Measurements from ENCODE around the gene CD300LB.
"Not testable (repeated sequence)": the region's sequence is repeated elsewhere in the genome, so short reads cannot be mapped to it uniquely, and the experiment has no call there.

CD300LB gene

GRCh38 chr17:74525465-74525725 lies 5.9 kb downstream of the CD300LB start:
- no peak for DNase-seq (ENCODE audit: low read depth)

- DNase-seq (ENCODE audit: low read depth), result no peak
Observed at GRCh38 chr17:74524653-74525464, 6.4 kb downstream of the CD300LB start.

- DNase-seq (ENCODE audit: low read depth), result no peak
Observed at GRCh38 chr17:74523308-74523707, 8.0 kb downstream of the CD300LB start.

GRCh38 chr17:74522381-74523105 lies 8.7 kb downstream of the CD300LB start:
- DNase-seq (ENCODE audit: low read depth), result no peak

DNA sequence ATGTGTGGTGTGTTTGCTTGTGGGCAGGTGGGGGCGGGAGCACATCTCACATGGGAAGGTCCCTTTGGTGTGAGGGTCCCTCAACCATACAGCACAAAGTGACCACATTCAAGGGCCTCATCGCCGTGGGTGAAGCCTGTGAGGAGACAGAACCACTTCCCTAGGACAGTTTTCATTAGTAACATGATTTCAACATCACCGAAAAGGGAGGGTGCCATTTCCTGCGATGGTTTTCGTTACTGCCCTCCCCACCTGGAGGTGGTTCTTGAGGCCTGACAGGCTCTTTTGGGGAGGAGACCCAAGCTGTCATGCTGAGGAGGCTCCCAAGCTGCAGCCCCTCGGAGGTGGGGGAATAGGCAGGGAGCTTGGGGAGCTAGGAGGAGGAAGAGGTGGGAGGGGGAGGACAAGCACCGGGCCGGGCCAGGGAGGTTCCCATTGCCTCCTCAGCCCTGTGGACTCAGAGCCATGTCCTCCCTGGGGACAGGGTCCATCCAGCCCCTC lies 9.5 kb downstream of the CD300LB start:
- DNase-seq (ENCODE audit: low read depth), result no peak

DNA sequence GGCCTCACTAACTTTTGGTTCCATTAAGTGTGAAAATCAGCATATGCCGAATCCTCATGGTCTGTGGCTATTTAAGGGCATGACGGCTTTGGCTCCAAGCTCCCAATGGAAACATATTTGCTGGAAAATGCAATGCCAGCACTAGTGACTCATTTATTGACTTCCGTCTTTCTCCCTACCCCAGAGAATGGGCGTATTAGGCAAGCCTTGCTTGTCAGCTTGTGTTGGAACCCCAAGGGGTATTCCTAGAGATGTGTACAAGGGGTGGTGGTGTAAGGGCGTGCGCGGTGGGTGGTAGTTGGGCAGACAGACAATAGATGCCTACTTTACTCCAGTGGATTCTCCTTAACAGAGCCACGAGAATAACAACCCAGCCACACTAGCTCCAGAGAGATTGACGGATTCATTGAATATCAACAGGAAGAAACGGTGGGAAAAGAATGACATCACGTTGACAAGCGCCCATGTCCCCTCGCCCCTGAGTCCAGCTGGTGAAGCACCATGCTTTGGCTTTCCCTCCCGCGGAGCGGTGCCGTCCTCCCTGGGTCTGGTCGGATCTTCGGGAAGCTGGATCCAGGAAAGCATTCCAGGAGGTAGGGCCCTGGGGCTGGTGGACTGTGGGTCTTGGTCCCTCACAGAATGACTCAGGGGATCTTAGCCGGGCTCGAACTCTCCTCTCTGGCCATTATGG lies 10.3 kb downstream of the CD300LB start:
- DNase-seq (ENCODE audit: low read depth), result no peak

DNA sequence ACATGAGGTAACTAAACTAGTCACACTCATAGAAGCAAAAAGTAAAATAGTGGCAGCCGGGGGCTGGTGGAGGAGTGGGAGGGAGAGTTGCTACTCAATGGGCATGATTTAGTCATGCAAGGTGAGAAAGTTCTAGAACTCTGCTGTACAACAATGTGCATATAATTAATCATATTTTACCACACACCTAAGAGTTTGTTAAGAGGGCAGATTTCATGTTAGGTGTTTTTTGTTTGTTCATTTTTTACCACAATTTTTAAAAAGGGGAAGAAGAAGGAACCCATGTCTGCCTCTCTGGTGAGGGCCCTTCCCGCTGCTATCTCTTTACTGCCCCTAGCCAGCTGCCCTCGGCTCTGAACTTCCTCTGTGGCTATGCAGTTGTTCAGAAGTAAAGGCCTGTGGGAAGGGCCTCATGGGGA lies 11.2 kb downstream of the CD300LB start:
- no peak for DNase-seq (ENCODE audit: low read depth)

DNA sequence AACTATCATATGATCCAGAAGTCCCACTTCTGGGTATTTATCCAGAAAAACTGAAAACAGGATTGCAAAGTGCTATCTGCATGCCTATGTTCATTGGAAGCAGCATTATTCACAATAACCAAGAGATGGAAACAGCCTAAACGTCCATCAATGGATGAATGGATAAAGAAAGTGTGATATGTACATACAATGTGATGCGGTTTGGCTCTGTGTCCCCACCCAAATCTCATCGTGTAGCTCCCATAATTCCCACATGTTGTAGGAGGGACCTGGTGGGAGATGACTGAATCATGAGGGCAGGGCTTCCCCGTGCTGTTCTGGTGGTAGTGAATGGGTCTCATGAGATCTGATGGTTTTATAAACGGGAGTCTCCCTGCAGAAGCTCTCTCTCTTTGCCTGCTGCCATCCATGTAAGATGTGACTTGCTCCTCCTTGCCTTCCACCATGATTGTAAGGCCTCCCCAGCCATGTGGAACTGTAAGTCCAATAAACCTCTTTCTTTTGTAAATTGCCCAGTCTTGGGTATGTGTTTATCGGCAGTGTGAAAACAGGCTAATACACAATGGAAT lies 12.8 kb downstream of the CD300LB start:
- DNase-seq (ENCODE audit: low read depth), result not testable (repeated sequence)

DNA sequence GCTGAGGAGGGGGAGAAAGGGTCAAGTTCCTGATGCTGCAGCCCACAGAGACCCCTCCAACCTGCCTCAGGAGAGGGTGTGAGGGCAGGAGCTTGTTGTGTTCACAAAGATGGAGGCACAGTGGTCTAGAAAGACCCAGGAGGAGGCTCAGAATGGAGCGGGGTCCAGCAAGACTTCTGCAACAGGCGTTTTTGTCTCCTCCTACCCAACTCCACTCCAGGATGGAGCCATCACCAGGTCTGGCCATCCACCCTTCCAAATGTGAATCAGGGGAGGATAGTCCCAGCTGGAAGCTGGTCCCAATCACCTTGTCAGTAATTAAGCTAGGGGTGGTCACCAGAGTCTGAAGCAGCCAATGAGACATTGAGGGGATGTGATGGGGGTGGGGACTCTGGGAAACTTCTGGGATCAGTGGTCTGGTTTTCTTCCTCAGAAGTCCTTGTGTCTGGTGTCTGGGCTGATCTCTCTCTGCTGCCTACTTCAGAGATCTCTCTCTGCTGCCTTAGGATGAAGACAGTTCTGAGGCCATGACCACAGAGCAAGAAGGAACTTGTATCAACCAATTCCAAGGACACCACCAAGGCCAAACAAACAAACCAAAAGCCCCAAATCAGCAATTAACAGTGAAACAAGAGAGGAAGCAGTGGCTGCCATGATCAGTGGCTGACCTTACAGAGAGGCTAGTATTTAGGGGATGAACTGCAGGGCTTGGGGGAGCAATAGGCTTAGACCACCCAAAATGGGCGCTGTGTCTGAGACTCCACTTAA lies 14.5 kb downstream of the CD300LB start:
- DNase-seq (ENCODE audit: low read depth), result no peak

DNA sequence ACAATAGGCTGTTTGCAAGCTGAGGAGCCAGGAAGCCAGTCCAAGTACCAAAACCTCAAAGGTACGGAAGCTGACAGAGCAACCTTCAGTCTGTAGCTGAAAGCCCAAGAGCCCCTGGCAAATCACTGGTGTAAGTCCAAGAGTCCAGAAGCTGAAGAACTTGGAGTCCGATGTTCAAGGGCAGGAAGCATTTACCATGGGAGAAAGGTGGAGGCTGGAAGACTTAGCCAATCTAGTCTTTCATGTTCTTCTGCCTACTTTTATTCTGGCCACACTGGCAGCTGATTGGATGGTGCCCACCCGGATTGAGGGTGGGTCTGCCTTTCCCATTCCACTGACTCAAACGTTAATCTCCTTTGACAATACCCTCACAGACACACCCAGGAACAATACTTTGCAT lies 15.3 kb downstream of the CD300LB start:
- no peak for DNase-seq (ENCODE audit: low read depth)

- no peak for DNase-seq (ENCODE audit: low read depth)
Observed at GRCh38 chr17:74514632-74515334, 16.5 kb downstream of the CD300LB start.

DNA sequence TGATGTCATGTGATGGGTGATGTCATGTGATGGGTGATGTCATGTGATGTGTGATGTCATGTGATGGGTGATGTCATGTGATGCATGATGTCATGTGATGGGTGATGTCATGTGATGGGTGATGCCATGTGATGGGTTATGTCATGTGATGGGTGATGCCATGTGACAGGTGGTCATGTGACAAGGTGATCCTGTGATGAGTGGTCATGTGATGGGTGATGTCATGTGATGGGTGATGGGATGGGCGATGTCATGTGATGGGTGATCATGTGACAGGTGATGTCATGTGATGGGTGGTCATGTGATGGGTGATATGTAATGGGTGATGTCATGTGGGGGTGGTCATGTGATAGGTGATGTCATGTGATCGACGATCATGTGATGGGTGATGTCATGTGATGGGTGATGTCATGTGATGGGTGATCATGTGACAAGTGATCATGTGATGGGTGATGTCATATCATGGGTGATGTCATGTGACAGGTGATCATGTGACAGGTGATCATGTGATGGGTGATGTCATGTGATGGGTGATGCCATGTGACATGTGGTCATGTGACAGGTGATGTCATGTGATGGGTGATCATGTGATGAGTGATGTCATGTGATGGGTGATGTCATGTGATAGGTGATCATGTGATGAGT lies 17.2 kb downstream of the CD300LB start:
- DNase-seq (ENCODE audit: low read depth), result peak; percentile 38

DNA sequence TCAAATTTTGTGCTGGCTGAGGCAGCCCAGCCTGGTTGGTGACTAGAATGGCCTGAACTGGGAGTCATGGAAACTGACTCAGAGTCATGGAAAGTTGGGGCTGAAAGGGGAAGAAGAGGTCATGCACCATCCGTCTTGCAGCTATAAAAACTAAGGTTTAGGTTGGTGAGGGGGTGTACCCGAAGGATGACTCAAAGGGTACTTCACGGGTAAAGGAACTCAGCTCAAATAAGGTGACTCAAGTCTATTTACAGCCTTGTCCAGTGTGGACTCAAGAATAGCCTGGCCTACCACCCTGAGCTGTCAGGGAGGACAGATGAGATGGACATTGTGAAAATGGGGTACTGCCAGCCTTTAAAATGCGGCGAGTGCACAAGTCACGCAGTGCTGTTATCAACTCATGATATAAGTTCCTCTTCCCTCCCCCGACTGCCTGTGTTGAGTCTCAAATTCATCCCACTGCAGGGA lies 18.6 kb downstream of the CD300LB start:
- DNase-seq (ENCODE audit: low read depth), result peak; percentile 71

DNA sequence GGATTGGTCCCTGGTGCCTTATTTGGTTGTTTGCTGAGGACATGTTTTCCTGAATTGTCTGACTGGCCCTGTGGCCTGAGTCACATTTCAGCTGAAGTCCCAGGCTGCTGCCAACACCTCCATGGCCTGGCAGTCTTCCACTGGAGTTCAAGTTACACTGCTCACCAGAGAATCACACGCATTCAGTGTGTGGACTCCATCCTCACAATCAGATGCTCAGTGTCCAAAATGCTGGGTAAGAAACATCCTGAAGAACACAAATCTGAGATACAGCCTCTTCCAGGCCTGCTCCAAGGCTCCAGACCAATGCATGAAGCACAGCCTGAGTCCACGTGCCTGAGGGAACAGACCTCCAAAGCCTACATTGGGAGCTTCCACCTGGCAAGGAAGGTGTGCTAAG lies 19.2 kb downstream of the CD300LB start:
- no peak for DNase-seq (ENCODE audit: low read depth)

DNA sequence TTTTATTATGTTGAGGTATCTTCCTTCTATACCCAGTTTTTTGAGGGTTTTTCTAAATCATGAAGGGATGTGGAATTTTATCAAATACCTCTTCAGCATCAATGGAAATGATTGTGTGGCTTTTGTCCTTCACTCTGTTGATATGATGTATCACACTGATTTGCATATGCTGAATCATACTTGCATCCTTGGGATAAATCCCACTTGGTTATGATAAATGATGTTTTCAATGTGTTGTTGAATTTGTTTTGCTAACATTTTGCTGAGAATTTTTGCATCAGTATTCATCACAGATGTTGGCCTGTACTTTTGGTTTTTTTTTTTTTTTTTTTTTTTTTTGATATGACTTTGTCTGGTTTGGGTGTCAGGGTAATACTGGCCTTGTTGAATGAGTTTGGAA lies 23.1 kb downstream of the CD300LB start:
- no peak for DNase-seq (ENCODE audit: low read depth)

DNA sequence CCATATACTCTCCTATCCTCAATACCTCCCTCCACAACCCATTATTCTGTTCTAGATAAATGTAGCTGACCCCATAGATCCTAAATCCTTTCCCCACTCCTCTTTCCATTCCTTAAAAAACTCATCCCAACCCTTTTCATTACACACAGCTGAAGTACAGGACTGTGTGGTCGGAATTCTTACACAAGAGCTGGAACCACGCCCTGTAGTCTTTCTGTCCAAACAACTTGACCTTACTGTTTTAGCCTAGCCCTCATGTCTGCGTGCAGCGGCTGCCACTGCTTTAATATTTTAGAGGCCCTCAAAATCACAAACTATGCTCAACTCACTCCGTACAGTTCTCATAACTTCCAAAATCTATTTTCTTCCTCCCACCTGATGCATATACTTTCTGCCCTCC lies 27.3 kb downstream of the CD300LB start:
- DNase-seq (ENCODE audit: low read depth), result not testable (repeated sequence)

DNA sequence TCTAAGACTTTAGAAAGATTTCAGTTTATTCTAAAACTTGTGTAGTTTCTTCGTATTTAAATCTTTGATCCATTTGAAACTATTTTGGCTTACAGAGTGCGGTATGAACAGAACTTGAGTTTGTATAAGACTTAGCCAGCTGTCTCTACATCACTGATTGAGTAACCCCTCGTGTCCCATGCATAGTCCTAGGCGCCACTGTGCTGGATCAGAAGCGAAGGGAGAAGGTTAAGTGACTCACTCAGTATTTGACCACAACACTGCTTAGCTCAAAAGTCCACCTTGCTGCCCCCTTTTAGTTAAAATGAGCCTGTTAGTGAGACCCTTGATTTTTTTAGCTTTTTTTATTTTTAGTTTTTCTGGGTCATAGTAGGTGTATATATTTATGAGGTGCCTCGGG lies 28.4 kb downstream of the CD300LB start:
- DNase-seq (ENCODE audit: low read depth), result no peak

DNA sequence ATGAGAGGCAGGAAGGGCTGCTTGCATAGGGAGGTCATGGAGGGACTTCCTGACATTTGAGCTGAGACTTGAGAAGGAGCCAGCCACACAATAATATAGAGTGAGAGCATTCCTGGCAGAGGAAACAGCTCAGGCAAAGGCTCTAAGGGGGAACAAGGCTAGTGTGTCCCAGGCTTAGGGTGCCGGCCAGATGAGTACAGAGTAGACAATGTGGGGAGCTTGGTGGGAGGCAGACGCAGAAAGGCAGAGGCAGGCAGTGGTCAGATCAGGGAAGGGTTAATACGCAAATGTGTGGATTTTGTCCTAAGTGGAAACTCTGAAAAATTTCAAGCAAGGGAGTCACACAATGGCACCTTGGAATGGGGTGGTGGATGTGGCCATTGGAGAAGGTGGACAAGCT lies 31.3 kb downstream of the CD300LB start:
- no peak for DNase-seq (ENCODE audit: low read depth)

DNA sequence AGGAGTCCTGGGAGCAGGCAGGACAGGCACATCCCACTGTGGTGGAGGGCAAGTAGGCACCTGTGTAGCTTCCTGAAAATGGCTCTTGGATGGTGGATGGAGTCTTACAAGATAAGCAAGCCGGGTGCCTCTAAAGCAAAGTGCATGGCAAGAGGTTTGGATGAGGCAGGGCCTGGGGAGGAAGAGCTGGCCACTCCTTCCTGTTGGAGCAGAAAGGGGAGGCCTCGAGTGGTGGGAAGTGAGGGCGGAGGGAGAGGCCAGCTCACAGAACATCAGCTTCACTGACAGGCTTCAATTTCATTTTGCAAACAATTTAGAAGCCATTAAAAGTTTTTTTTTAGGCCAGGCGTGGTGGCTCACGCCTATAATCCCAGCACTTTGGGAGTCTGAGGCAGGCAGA lies 33.8 kb downstream of the CD300LB start:
- no peak for DNase-seq (ENCODE audit: low read depth)

- DNase-seq (ENCODE audit: low read depth), result no peak
Observed at GRCh38 chr17:74493331-74493833, 37.9 kb downstream of the CD300LB start.
